ENCODE measurements around the gene HCRT.
"Not testable (repeated sequence)": the region's sequence is repeated elsewhere in the genome, so short reads cannot be mapped to it uniquely, and the experiment has no call there.

DNA sequence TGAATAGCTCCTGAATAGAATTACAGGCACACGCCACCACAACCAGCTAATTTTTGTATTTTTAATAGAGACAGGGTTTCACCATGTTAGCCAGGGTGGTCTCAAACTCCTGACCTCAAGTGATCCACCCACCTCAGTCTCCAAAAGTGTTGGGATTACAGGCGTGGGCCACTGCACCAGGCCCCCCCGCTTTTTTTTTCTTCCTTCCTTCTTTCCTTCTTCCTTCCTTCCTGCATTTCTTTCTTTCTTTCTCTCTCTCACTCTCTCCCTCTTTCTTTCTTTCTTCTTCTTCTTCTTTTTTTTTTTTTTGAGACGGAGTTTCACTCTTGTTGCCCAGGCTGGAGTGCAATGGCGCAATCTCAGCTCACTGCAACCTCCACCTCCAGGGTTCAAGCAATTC lies 939 bp upstream of the HCRT start:
- TF ChIP-seq, protein P1, sequence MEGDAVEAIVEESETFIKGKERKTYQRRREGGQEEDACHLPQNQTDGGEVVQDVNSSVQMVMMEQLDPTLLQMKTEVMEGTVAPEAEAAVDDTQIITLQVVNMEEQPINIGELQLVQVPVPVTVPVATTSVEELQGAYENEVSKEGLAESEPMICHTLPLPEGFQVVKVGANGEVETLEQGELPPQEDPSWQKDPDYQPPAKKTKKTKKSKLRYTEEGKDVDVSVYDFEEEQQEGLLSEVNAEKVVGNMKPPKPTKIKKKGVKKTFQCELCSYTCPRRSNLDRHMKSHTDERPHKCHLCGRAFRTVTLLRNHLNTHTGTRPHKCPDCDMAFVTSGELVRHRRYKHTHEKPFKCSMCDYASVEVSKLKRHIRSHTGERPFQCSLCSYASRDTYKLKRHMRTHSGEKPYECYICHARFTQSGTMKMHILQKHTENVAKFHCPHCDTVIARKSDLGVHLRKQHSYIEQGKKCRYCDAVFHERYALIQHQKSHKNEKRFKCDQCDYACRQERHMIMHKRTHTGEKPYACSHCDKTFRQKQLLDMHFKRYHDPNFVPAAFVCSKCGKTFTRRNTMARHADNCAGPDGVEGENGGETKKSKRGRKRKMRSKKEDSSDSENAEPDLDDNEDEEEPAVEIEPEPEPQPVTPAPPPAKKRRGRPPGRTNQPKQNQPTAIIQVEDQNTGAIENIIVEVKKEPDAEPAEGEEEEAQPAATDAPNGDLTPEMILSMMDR (IDR thresholded peaks at IDR 0.05; ENCODE audit: low read depth, low read length), result not testable (repeated sequence)
- not testable (repeated sequence) for TF ChIP-seq POLR2A (IDR thresholded peaks at IDR 0.05; ENCODE audit: extremely low read depth, insufficient read length); MYC (IDR thresholded peaks at IDR 0.05; ENCODE audit: low read depth, low read length)
- TF ChIP-seq, protein P2, sequence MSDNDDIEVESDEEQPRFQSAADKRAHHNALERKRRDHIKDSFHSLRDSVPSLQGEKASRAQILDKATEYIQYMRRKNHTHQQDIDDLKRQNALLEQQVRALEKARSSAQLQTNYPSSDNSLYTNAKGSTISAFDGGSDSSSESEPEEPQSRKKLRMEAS (IDR thresholded peaks at IDR 0.05; ENCODE audit: low read depth, low read length), result not testable (repeated sequence)

Measured in NB4 (cell line).